ENCODE measurements around the gene CDK5RAP3. TPM values are rescaled to one million over a fixed set of nuclear protein-coding genes. Genes with fewer than 3 reads are reported as not detected.

The CDK5RAP3 gene
- total and polyA plus RNA-seq, 2 donors, result 125 to 684 TPM

- Histone ChIP-seq H3K4me3 (ENCODE audit: low read length in 2 of 2) (no peak overlapping the region), H3K27me3 (ENCODE audit: control insufficient read depth in 2 of 2, insufficient read depth in 1 of 2, low read length in 1 of 2) (no peaks in the 10 kb centered on the region), H3K36me3 (ENCODE audit: control insufficient read depth in 2 of 2, insufficient read depth in 2 of 2, low read length in 1 of 2) (no peaks in the 10 kb centered on the region), H3K27ac (ENCODE audit: low read depth in 1 of 2, low read length in 1 of 2) (no peak overlapping the region), H3K9me3 (ENCODE audit: control insufficient read depth in 2 of 2, insufficient read depth in 1 of 2, low read length in 1 of 2) (no peaks in the 10 kb centered on the region), H3K4me1 (ENCODE audit: control insufficient read depth in 2 of 2, insufficient read depth in 2 of 2, low read length in 2 of 2) (peaks cover 4 to 9% of the 10 kb centered on the region in 2 donors)
- WGBS, result 87% methylated on average over 1 of the region's 1 CpG
- no peak for DNase-seq (ENCODE audit: low read depth in 6 of 9, low spot score in 9 of 9)
Measured at GRCh38 chr17:47966079-47966519, 4.8 kb upstream of the CDK5RAP3 start.

- 72% methylated on average over 5 of the region's 5 CpGs for WGBS
- Histone ChIP-seq H3K4me3 (ENCODE audit: low read length in 2 of 2) (no peak overlapping the region), H3K27me3 (ENCODE audit: control insufficient read depth in 2 of 2, insufficient read depth in 1 of 2, low read length in 1 of 2) (no peaks in the 10 kb centered on the region), H3K27ac (ENCODE audit: low read depth in 1 of 2, low read length in 1 of 2) (no peak overlapping the region), H3K36me3 (ENCODE audit: control insufficient read depth in 2 of 2, insufficient read depth in 2 of 2, low read length in 1 of 2) (no peaks in the 10 kb centered on the region), H3K9me3 (ENCODE audit: control insufficient read depth in 2 of 2, insufficient read depth in 1 of 2, low read length in 1 of 2) (no peaks in the 10 kb centered on the region), H3K4me1 (ENCODE audit: control insufficient read depth in 2 of 2, insufficient read depth in 2 of 2, low read length in 2 of 2) (peaks cover 11 to 20% of the 10 kb centered on the region in 2 donors)
- no peak for DNase-seq (ENCODE audit: low read depth in 6 of 9, low spot score in 9 of 9)
Measured at GRCh38 chr17:47967607-47968252, 3.2 kb upstream of the CDK5RAP3 start.

GRCh38 chr17:47968836-47969235 lies 2.1 kb upstream of the CDK5RAP3 start:
- Histone ChIP-seq H3K9me3 (ENCODE audit: control insufficient read depth in 2 of 2, insufficient read depth in 1 of 2, low read length in 1 of 2) (no peaks in the 10 kb centered on the region), H3K27ac (ENCODE audit: low read depth in 1 of 2, low read length in 1 of 2) (no peak overlapping the region), H3K27me3 (ENCODE audit: control insufficient read depth in 2 of 2, insufficient read depth in 1 of 2, low read length in 1 of 2) (no peaks in the 10 kb centered on the region), H3K36me3 (ENCODE audit: control insufficient read depth in 2 of 2, insufficient read depth in 2 of 2, low read length in 1 of 2) (peaks cover 4 to 5% of the 10 kb centered on the region in 2 donors), H3K4me3 (ENCODE audit: low read length in 2 of 2) (no peak overlapping the region), H3K4me1 (ENCODE audit: control insufficient read depth in 2 of 2, insufficient read depth in 2 of 2, low read length in 2 of 2) (peaks cover 13 to 29% of the 10 kb centered on the region in 2 donors)
- 98% methylated on average over 5 of the region's 5 CpGs for WGBS
- DNase-seq (ENCODE audit: low read depth in 6 of 9, low spot score in 9 of 9), result no peak

- no peaks in the 10 kb centered on the region for H3K9me3 ChIP-seq (ENCODE audit: control insufficient read depth in 2 of 2, insufficient read depth in 1 of 2, low read length in 1 of 2)
- WGBS, result 52% methylated on average over 15 of the region's 15 CpGs
- no peaks in the 10 kb centered on the region for H3K27me3 ChIP-seq (ENCODE audit: control insufficient read depth in 2 of 2, insufficient read depth in 1 of 2, low read length in 1 of 2)
- no peak for DNase-seq (ENCODE audit: low read depth in 6 of 9, low spot score in 9 of 9)
- H3K27ac ChIP-seq (ENCODE audit: low read depth in 1 of 2, low read length in 1 of 2), result no peak overlapping the region
- peak overlapping the region; percentile 32 to 67 for H3K4me3 ChIP-seq (ENCODE audit: low read length in 2 of 2)
- H3K4me1 ChIP-seq (ENCODE audit: control insufficient read depth in 2 of 2, insufficient read depth in 2 of 2, low read length in 2 of 2), result peaks cover 16 to 38% of the 10 kb centered on the region in 2 donors
- peaks cover 11 to 16% of the 10 kb centered on the region in 2 donors for H3K36me3 ChIP-seq (ENCODE audit: control insufficient read depth in 2 of 2, insufficient read depth in 2 of 2, low read length in 1 of 2)
Measured at GRCh38 chr17:47969930-47970724, 786 bp upstream of the CDK5RAP3 start.

- H3K27ac ChIP-seq (ENCODE audit: low read depth in 1 of 2, low read length in 1 of 2), result no peak overlapping the region
- peaks cover 23 to 65% of the 10 kb centered on the region in 2 donors for H3K4me1 ChIP-seq (ENCODE audit: control insufficient read depth in 2 of 2, insufficient read depth in 2 of 2, low read length in 2 of 2)
- no peaks in the 10 kb centered on the region for H3K27me3 ChIP-seq (ENCODE audit: control insufficient read depth in 2 of 2, insufficient read depth in 1 of 2, low read length in 1 of 2)
- peaks cover 28 to 41% of the 10 kb centered on the region in 2 donors for H3K36me3 ChIP-seq (ENCODE audit: control insufficient read depth in 2 of 2, insufficient read depth in 2 of 2, low read length in 1 of 2)
- no peak for DNase-seq (ENCODE audit: low read depth in 6 of 9, low spot score in 9 of 9)
- no peak overlapping the region for H3K4me3 ChIP-seq (ENCODE audit: low read length in 2 of 2)
- no peaks in the 10 kb centered on the region for H3K9me3 ChIP-seq (ENCODE audit: control insufficient read depth in 2 of 2, insufficient read depth in 1 of 2, low read length in 1 of 2)
- 97% methylated on average over 8 of the region's 8 CpGs for WGBS
Measured at GRCh38 chr17:47973541-47973940, 2.6 kb downstream of the CDK5RAP3 start.

GRCh38 chr17:47975189-47975822 lies 4.4 kb downstream of the CDK5RAP3 start:
- no peaks in the 10 kb centered on the region for H3K27me3 ChIP-seq (ENCODE audit: control insufficient read depth in 2 of 2, insufficient read depth in 1 of 2, low read length in 1 of 2)
- peak overlapping the region; percentile 77 to 84 for H3K27ac ChIP-seq (ENCODE audit: low read depth in 1 of 2, low read length in 1 of 2)
- H3K9me3 ChIP-seq (ENCODE audit: control insufficient read depth in 2 of 2, insufficient read depth in 1 of 2, low read length in 1 of 2), result no peaks in the 10 kb centered on the region
- DNase-seq (ENCODE audit: low read depth in 6 of 9, low spot score in 9 of 9), result peak in 1 of 9 donors; percentile 28
- H3K4me1 ChIP-seq (ENCODE audit: control insufficient read depth in 2 of 2, insufficient read depth in 2 of 2, low read length in 2 of 2), result peaks cover 21 to 61% of the 10 kb centered on the region in 2 donors
- WGBS, result 62% methylated on average over 15 of the region's 15 CpGs
- H3K36me3 ChIP-seq (ENCODE audit: control insufficient read depth in 2 of 2, insufficient read depth in 2 of 2, low read length in 1 of 2), result peaks cover 45 to 57% of the 10 kb centered on the region in 2 donors
- no peak overlapping the region for H3K4me3 ChIP-seq (ENCODE audit: low read length in 2 of 2)

- Histone ChIP-seq H3K27me3 (ENCODE audit: control insufficient read depth in 2 of 2, insufficient read depth in 1 of 2, low read length in 1 of 2) (no peaks in the 10 kb centered on the region), H3K4me3 (ENCODE audit: low read length in 2 of 2) (no peak overlapping the region), H3K9me3 (ENCODE audit: control insufficient read depth in 2 of 2, insufficient read depth in 1 of 2, low read length in 1 of 2) (no peaks in the 10 kb centered on the region), H3K4me1 (ENCODE audit: control insufficient read depth in 2 of 2, insufficient read depth in 2 of 2, low read length in 2 of 2) (peaks cover 18 to 61% of the 10 kb centered on the region in 2 donors), H3K36me3 (ENCODE audit: control insufficient read depth in 2 of 2, insufficient read depth in 2 of 2, low read length in 1 of 2) (peaks cover 50 to 62% of the 10 kb centered on the region in 2 donors), H3K27ac (ENCODE audit: low read depth in 1 of 2, low read length in 1 of 2) (peak overlapping the region; percentile 77 to 84)
- 29% methylated on average over 10 of the region's 10 CpGs for WGBS
- DNase-seq (ENCODE audit: low read depth in 6 of 9, low spot score in 9 of 9), result peak in 5 of 9 donors; percentile 13 to 68 (median 45)
Measured at GRCh38 chr17:47975823-47976205, 4.9 kb downstream of the CDK5RAP3 start.

- WGBS, result 42% methylated on average over 7 of the region's 7 CpGs
- peak in 7 of 9 donors; percentile 21 to 73 (median 54) for DNase-seq (ENCODE audit: low read depth in 6 of 9, low spot score in 9 of 9)
Measured at GRCh38 chr17:47978324-47978723, 7.4 kb downstream of the CDK5RAP3 start.

GRCh38 chr17:47980541-47980940 lies 9.6 kb downstream of the CDK5RAP3 start:
- Histone ChIP-seq H3K4me1 (ENCODE audit: control insufficient read depth in 2 of 2, insufficient read depth in 2 of 2, low read length in 2 of 2) (peaks cover 6 to 39% of the 10 kb centered on the region in 2 donors), H3K4me3 (ENCODE audit: low read length in 2 of 2) (no peak overlapping the region), H3K9me3 (ENCODE audit: control insufficient read depth in 2 of 2, insufficient read depth in 1 of 2, low read length in 1 of 2) (no peaks in the 10 kb centered on the region), H3K27me3 (ENCODE audit: control insufficient read depth in 2 of 2, insufficient read depth in 1 of 2, low read length in 1 of 2) (no peaks in the 10 kb centered on the region), H3K27ac (ENCODE audit: low read depth in 1 of 2, low read length in 1 of 2) (no peak overlapping the region), H3K36me3 (ENCODE audit: control insufficient read depth in 2 of 2, insufficient read depth in 2 of 2, low read length in 1 of 2) (peaks cover 72 to 78% of the 10 kb centered on the region in 2 donors)
- no peak for DNase-seq (ENCODE audit: low read depth in 6 of 9, low spot score in 9 of 9)

More at GRCh38 chr17:47978324-47978723, 7.4 kb downstream of the CDK5RAP3 start:
- Histone ChIP-seq H3K9me3 (ENCODE audit: control insufficient read depth in 2 of 2, insufficient read depth in 1 of 2, low read length in 1 of 2) (no peaks in the 10 kb centered on the region), H3K4me1 (ENCODE audit: control insufficient read depth in 2 of 2, insufficient read depth in 2 of 2, low read length in 2 of 2) (peaks cover 10 to 57% of the 10 kb centered on the region in 2 donors), H3K27ac (ENCODE audit: low read depth in 1 of 2, low read length in 1 of 2) (no peak overlapping the region), H3K4me3 (ENCODE audit: low read length in 2 of 2) (no peak overlapping the region), H3K36me3 (ENCODE audit: control insufficient read depth in 2 of 2, insufficient read depth in 2 of 2, low read length in 1 of 2) (peaks cover 69 to 88% of the 10 kb centered on the region in 2 donors), H3K27me3 (ENCODE audit: control insufficient read depth in 2 of 2, insufficient read depth in 1 of 2, low read length in 1 of 2) (no peaks in the 10 kb centered on the region)

Data from thymus (tissue), 11 donors.